ENCODE data around the gene MEIS2.
"Not testable (repeated sequence)": the region's sequence is repeated elsewhere in the genome, so short reads cannot be mapped to it uniquely, and the experiment has no call there.

DNA sequence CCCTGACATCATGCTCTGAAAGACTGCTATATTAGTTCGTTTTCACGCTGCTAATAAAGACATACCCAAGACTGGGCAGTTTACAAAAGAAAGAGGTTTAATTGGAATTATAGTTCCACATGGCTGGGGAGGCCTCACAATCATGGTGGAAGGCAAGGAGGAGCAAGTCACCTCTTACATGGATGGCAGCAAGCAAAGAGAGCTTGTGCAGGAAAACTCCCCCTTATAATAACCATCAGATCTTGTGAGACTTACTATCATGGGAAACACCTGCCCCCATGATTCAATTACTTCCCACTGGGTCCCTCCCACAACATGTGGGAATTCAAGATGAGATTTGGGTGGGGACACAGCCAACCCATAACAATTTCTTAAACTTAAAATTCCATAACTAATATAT lies 120.1 kb downstream of the MEIS2 start:
- TF ChIP-seq POLR2A (IDR thresholded peaks at IDR 0.05; ENCODE audit: low read depth, low read length); POLR2AphosphoS5 (IDR thresholded peaks at IDR 0.05; ENCODE audit: low read depth, low read length); PAX5 (IDR thresholded peaks at IDR 0.05; ENCODE audit: insufficient read depth, low read length, severe bottlenecking); POU2F2 (IDR thresholded peaks at IDR 0.05; ENCODE audit: low read depth, low read length); TAF1 (IDR thresholded peaks at IDR 0.05; ENCODE audit: low read depth, low read length); SPI1 (IDR thresholded peaks at IDR 0.05; ENCODE audit: low read depth, low read length): not testable (repeated sequence)
